K562 (cell line): ENCODE measurements around the gene DPP8. TPM values are rescaled to one million over a fixed set of nuclear protein-coding genes. Genes with fewer than 3 reads are reported as not detected.
A peak's percentile ranks its signal among the peaks of the same experiment; 100 is the strongest.

ENCODE experiments used
- ATAC-seq: fragments of 200-7000 bp; cut with Tn5 transposase; 3 replicates; pipeline ENCODE4 v1.9.1; 2020; ENCODE audit warnings: moderate library complexity
- BruUV-seq: library from RNA; stranded (reverse); fragments of 400-500 nt; replicated peaks from 2 replicates; lab custom pipeline; 2021; lab: Mats Ljungman, UMichigan
- CTCF ChIA-PET: fragments of 300-600 bp; formaldehyde crosslinking; extraction: SDS; loops from one replicate; lab custom pipeline; 2021; ENCODE audit warnings: low intra/inter-chr PET ratio; lab: Yijun Ruan, JAX
- POLR2A ChIA-PET: fragments of 300-600, 350-650 bp; sonication (Branson Sonifier 250); formaldehyde crosslinking; extraction: SDS; loops from one replicate; lab custom pipeline; 2021; ENCODE audit warnings: antibody characterized with exemption, inconsistent platforms; lab: Yijun Ruan, JAX
- DNase-seq, 4 experiments: peaks; one replicate each; pipeline versions ENCODE4 v3.0.0 to v3.0.0-alpha.2; 2011 to 2018; ENCODE audit warnings: low spot score in 3 of 4, mixed read lengths in 3 of 4; ENCODE audit errors: extremely low read depth in 1 of 4
- FAIRE-seq: peaks from 2 replicates; lab custom pipeline; 2011; peaks lifted over from hg19 to GRCh38; lab: Jason Lieb, UNC
- H2AFZ ChIP-seq: 2 replicates; pipeline ENCODE4 v1.6.0; 2011; ENCODE audit warnings: low read depth, low read length, control low read depth, inconsistent platforms
- H3K27ac ChIP-seq: fragments of 200-600 bp; 3 replicates; pipeline ENCODE4 v1.8.0; 2011; ENCODE audit warnings: low read depth, mild to moderate bottlenecking, control low read depth, inconsistent platforms, low read length, moderate library complexity, mixed read lengths; ENCODE audit errors: extremely low read depth
- H3K27me3 ChIP-seq, 2 experiments: fragments of 300-600 bp in 1 of 2; 2 replicates in 1 of 2; 3 replicates in 1 of 2; pipeline versions ENCODE4 v1.6.0 to v1.8.0; 2011; ENCODE audit warnings: inconsistent platforms in 2 of 2, low read length in 2 of 2, mild to moderate bottlenecking in 1 of 2, mixed read lengths in 1 of 2, moderate library complexity in 1 of 2; ENCODE audit not compliant: control insufficient read depth in 2 of 2, insufficient read depth in 2 of 2
- H3K36me3 ChIP-seq: fragments of 300-600 bp; 3 replicates; pipeline ENCODE4 v1.8.0; 2011; ENCODE audit warnings: mild to moderate bottlenecking, low read length, inconsistent platforms; ENCODE audit not compliant: control insufficient read depth, insufficient read depth
- H3K4me1 ChIP-seq, 2 experiments: fragments of 200-600 bp in 1 of 2; replicated peaks in 1 of 2; 2 replicates in 1 of 2; 3 replicates in 1 of 2; pipeline versions ENCODE4 v1.5.1 to v1.8.0; 2011; ENCODE audit warnings: inconsistent platforms in 2 of 2, low read length in 2 of 2, mild to moderate bottlenecking in 1 of 2, mixed read lengths in 1 of 2, moderate library complexity in 1 of 2; ENCODE audit not compliant: control insufficient read depth in 2 of 2, insufficient read depth in 2 of 2
- H3K4me2 ChIP-seq: 2 replicates; pipeline ENCODE4 v1.6.1; 2011; ENCODE audit warnings: low read length, control low read depth, inconsistent platforms, mixed read lengths; ENCODE audit not compliant: insufficient read depth
- H3K4me3 ChIP-seq: fragments of 200-600 bp; sonication (generic), shearing (Covaris generic); 2 replicates; pipeline ENCODE4 v1.5.1; 2016; ENCODE audit warnings: control low read depth, inconsistent platforms
- H3K79me2 ChIP-seq: fragments of 200-600 bp; 3 replicates; pipeline ENCODE4 v1.8.0; 2011; ENCODE audit warnings: low read length, inconsistent platforms; ENCODE audit not compliant: control insufficient read depth, insufficient read depth
- H3K9ac ChIP-seq, 2 experiments: 2 replicates each; pipeline versions ENCODE4 v1.6.0 to v1.6.1; 2011; ENCODE audit warnings: low read depth in 2 of 2, low read length in 2 of 2, control low read depth in 1 of 2, inconsistent platforms in 1 of 2, mild to moderate bottlenecking in 1 of 2, mixed read lengths in 1 of 2; ENCODE audit not compliant: insufficient read depth in 1 of 2
- H3K9me1 ChIP-seq: one replicate; pipeline ENCODE4 v1.6.0; 2011; ENCODE audit warnings: inconsistent platforms, mild to moderate bottlenecking, low read length, moderate library complexity; ENCODE audit not compliant: control insufficient read depth, insufficient read depth
- H3K9me3 ChIP-seq: replicated peaks from 2 replicates; pipeline ENCODE4 v1.5.1; 2011; ENCODE audit warnings: low read depth, low read length, inconsistent platforms; ENCODE audit not compliant: control insufficient read depth, insufficient read depth
- H4K20me1 ChIP-seq: replicated peaks from 2 replicates; pipeline ENCODE4 v1.6.1; 2011; ENCODE audit warnings: low read length, inconsistent platforms, mixed read lengths; ENCODE audit not compliant: control insufficient read depth, insufficient read depth
- EP400 ChIP-seq: fragments of 450-650 bp; IDR thresholded peaks from 2 replicates; pipeline ENCODE4 v1.6.1; 2017; ENCODE audit warnings: antibody characterized with exemption, mild to moderate bottlenecking, moderate library complexity
- MAFG ChIP-seq: fragments of 450-650 bp; conservative IDR thresholded peaks from 2 replicates; pipeline ENCODE4 v1.6.1; 2016; ENCODE audit warnings: missing genetic modification characterization, missing compliant biosample characterization
- NELFE ChIP-seq: IDR thresholded peaks from 2 replicates; pipeline ENCODE4 v1.6.1; 2011; ENCODE audit warnings: mild to moderate bottlenecking; ENCODE audit not compliant: insufficient read depth, insufficient read length
- NEUROD1 ChIP-seq: fragments of 150-350 bp; IDR thresholded peaks from 2 replicates; pipeline ENCODE4 v1.6.1; 2014; ENCODE audit warnings: borderline replicate concordance, low read length, low read depth; ENCODE audit not compliant: partially characterized antibody
- NFIC ChIP-seq: fragments of 450-650 bp; IDR thresholded peaks from 2 replicates; pipeline ENCODE4 v1.6.1; 2017; ENCODE audit warnings: mild to moderate bottlenecking, inconsistent platforms
- PHF21A ChIP-seq: fragments of 450-650 bp; IDR thresholded peaks from 2 replicates; pipeline ENCODE4 v1.6.1; 2017; ENCODE audit warnings: low read depth, borderline replicate concordance
- RNF2 ChIP-seq: sonication (generic); IDR thresholded peaks from 2 replicates; pipeline ENCODE4 v1.6.1; 2016
- ZBTB7A ChIP-seq: IDR thresholded peaks from 2 replicates; pipeline ENCODE4 v1.6.1; 2011; ENCODE audit warnings: low read depth, mild to moderate bottlenecking, low read length, moderate library complexity, borderline replicate concordance; ENCODE audit not compliant: control insufficient read depth
- ZNF23 ChIP-seq: fragments of 250-450 bp; sonication (Bioruptor Pico); IDR thresholded peaks from 2 replicates; pipeline ENCODE4 v1.4.0; 2020; ENCODE audit warnings: mild to moderate bottlenecking
- ZNF41 ChIP-seq: fragments of 250-450 bp; sonication (Bioruptor Pico); conservative IDR thresholded peaks from 2 replicates; pipeline ENCODE4 v1.4.0; 2020; ENCODE audit warnings: mild to moderate bottlenecking
- WGBS: fragments of 100-300 bp; shearing (Covaris generic); methylation state at CpG from one replicate; pipeline ENCODE4 v1.1.6; 2016; ENCODE audit warnings: low coverage, mixed read lengths; ENCODE audit not compliant: insufficient coverage; ENCODE audit errors: missing lambda C conversion rate; 5-methylcytosine and 5-hydroxymethylcytosine counted together
- in situ Hi-C: fragments of 300-500 bp; cut with MboI; formaldehyde crosslinking; loops from 4 replicates; pipeline ENCODE4 v1.15.0; 2018; ENCODE audit warnings: inconsistent platforms, mixed read lengths
- intact Hi-C: fragments of 100-400 bp; cut with micrococcal nuclease; formaldehyde crosslinking; loops from 2 replicates; pipeline ENCODE4 v1.14.2; 2022
- polyA plus RNA-seq, 8 experiments: library from polyadenylated mRNA; depleted of rRNA in 4 of 8; stranded (reverse) in 5 of 8; unstranded in 3 of 8; fragments of >200 nt; fragmentation: Nextera tagmentation in 2 of 8; fragmentation: Illumina TruSeq in 1 of 8; extraction: Ambion mirVana in 2 of 8; extraction: Trizol in 1 of 8; gene quantifications; 2 replicates each; pipeline versions ENCODE4 v1.2.1 to v1.2.3, GENCODE V29; 2011 to 2014; ENCODE audit warnings: inconsistent platforms in 1 of 8, missing spikeins in 1 of 8
- total RNA-seq, 7 experiments: library from RNA; depleted of rRNA in 6 of 7; stranded (reverse); fragments of >200 nt in 6 of 7; fragmentation: Illumina TruSeq in 2 of 7; extraction: Trizol in 2 of 7; gene quantifications; 2 replicates each; pipeline versions ENCODE4 v1.2.1 to v1.2.3, GENCODE V29; 2011 to 2021; ENCODE audit warnings: low replicate concordance in 1 of 7
- TF ChIP-seq, protein P1 (sequence below), 3 experiments: IDR thresholded peaks in 2 of 3; conservative IDR thresholded peaks in 1 of 3; 2 replicates each; pipeline ENCODE4 v1.5.1; 2011 to 2012; ENCODE audit warnings: low read length in 3 of 3, mild to moderate bottlenecking in 3 of 3, control low read depth in 2 of 3, improper control_type of control experiment in 1 of 3, inconsistent platforms in 1 of 3, low read depth in 1 of 3, mixed read lengths in 1 of 3, moderate library complexity in 1 of 3; ENCODE audit not compliant: insufficient read depth in 2 of 3
- TF ChIP-seq, protein P2 (sequence below), 2 experiments: fragments of 450-650 bp; IDR thresholded peaks; 2 replicates each; pipeline ENCODE4 v1.6.1; 2018; ENCODE audit warnings: mild to moderate bottlenecking in 2 of 2, low read depth in 1 of 2; ENCODE audit not compliant: partially characterized antibody in 2 of 2

The DPP8 gene
- total and polyA plus RNA-seq, 9 of the 15 experiments (the other 6 are each of a cell fraction or from before 2014, with no cell fraction given), result 5.5 to 36.7 (median 20.7) TPM

DNA sequence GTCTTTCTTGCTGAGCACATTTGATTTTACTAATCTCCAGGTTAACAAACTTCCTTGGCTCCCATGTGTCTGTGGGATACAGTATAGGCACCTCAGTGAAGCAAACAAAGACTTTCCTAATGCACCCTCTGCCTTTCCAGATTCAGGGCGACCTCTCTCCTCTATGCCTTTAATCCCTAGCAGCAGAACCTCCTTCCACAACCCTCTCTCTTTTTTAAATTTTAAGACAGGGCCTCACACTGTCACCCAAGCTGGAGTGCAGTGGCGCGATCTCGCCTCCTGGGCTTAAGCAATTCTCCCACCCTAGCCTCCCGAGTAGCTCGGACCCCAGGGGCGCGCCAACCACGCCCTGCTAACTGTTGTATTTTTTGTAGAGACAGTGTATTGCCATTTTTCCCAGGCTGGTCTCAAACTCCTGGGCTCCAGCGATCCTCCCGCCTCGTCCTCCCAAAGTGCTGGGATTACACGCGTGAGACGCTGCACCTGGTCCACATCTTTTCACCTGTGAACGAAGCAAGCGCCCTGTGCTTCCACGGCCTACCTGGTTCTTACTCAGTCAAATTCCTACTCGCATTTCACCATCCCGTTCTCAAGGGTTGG lies 11.1 kb upstream of the DPP8 start:
- FAIRE-seq, result no peak
- intact Hi-C loops, result no loop called here

More for the DNA sequence above, 11.1 kb upstream of the DPP8 start:
- CTCF ChIA-PET, result no interaction called here
- Histone ChIP-seq H3K4me1 (peaks cover 17 to 31% of the 10 kb centered on the region in 2 experiments; a peak in 4 of 5 replicates), H3K9ac (peak overlapping the region in 1 of 2 experiments; percentile 28; a peak in 3 of 4 replicates)
- POLR2A ChIA-PET, result interaction anchor here (0.7 kb wide), 1 partner anchor 83 kb away, joined by 3 read pairs; the partner anchor contains the start of gene INTS14
- no peak for DNase-seq
- in situ Hi-C loops, result no loop called here
- 72% methylated on average over 20 of the region's 20 CpGs for WGBS
- TF ChIP-seq EP400 (no peak), MAFG (tag) (no peak), RNF2 (no peak), NEUROD1 (no peak), NELFE (no peak), NFIC (peak; percentile 13; the same call in 1 of the 2 replicates), ZNF41 (CRISPR knock-in tag) (no peak), ZNF23 (CRISPR knock-in tag) (no peak), PHF21A (no peak), ZBTB7A (0 out of 2 replicates have a peak, but pooled peaks have one; percentile 37)
- TF ChIP-seq, protein P1, sequence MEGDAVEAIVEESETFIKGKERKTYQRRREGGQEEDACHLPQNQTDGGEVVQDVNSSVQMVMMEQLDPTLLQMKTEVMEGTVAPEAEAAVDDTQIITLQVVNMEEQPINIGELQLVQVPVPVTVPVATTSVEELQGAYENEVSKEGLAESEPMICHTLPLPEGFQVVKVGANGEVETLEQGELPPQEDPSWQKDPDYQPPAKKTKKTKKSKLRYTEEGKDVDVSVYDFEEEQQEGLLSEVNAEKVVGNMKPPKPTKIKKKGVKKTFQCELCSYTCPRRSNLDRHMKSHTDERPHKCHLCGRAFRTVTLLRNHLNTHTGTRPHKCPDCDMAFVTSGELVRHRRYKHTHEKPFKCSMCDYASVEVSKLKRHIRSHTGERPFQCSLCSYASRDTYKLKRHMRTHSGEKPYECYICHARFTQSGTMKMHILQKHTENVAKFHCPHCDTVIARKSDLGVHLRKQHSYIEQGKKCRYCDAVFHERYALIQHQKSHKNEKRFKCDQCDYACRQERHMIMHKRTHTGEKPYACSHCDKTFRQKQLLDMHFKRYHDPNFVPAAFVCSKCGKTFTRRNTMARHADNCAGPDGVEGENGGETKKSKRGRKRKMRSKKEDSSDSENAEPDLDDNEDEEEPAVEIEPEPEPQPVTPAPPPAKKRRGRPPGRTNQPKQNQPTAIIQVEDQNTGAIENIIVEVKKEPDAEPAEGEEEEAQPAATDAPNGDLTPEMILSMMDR (IDR thresholded peaks at IDR 0.05 in 2 of 3, conservative IDR thresholded peaks at IDR 0.05 in 1 of 3; ENCODE audit: insufficient read depth in 2 of 3, low read depth in 1 of 3, low read length in 3 of 3), result 0 out of 6 replicates have a peak, but pooled peaks of 1 of the 3 experiments have one; percentile 10
- TF ChIP-seq, protein P2, sequence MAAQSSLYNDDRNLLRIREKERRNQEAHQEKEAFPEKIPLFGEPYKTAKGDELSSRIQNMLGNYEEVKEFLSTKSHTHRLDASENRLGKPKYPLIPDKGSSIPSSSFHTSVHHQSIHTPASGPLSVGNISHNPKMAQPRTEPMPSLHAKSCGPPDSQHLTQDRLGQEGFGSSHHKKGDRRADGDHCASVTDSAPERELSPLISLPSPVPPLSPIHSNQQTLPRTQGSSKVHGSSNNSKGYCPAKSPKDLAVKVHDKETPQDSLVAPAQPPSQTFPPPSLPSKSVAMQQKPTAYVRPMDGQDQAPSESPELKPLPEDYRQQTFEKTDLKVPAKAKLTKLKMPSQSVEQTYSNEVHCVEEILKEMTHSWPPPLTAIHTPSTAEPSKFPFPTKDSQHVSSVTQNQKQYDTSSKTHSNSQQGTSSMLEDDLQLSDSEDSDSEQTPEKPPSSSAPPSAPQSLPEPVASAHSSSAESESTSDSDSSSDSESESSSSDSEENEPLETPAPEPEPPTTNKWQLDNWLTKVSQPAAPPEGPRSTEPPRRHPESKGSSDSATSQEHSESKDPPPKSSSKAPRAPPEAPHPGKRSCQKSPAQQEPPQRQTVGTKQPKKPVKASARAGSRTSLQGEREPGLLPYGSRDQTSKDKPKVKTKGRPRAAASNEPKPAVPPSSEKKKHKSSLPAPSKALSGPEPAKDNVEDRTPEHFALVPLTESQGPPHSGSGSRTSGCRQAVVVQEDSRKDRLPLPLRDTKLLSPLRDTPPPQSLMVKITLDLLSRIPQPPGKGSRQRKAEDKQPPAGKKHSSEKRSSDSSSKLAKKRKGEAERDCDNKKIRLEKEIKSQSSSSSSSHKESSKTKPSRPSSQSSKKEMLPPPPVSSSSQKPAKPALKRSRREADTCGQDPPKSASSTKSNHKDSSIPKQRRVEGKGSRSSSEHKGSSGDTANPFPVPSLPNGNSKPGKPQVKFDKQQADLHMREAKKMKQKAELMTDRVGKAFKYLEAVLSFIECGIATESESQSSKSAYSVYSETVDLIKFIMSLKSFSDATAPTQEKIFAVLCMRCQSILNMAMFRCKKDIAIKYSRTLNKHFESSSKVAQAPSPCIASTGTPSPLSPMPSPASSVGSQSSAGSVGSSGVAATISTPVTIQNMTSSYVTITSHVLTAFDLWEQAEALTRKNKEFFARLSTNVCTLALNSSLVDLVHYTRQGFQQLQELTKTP (IDR thresholded peaks at IDR 0.05; ENCODE audit: low read depth in 1 of 2, partially characterized antibody in 2 of 2), result peak in 1 of 2 experiments; percentile 71
- TF ChIP-seq, all 486 proteins: peak for 4
- BruUV-seq, result no TSS peak
- 0 out of 3 replicates have a peak overlapping the region, but pooled peaks have one; percentile 29 for H3K27ac ChIP-seq
- no peaks in the 10 kb centered on the region for H3K9me1 ChIP-seq
- no peaks in the 10 kb centered on the region for H3K9me3 ChIP-seq
- peaks cover 5% of the 10 kb centered on the region; the same call in 2 of the 3 replicates for H3K36me3 ChIP-seq
- no peaks in the 10 kb centered on the region for H3K27me3 ChIP-seq
- H3K4me2 ChIP-seq, result peak overlapping the region; percentile 35
- peak overlapping the region; percentile 100 for H2AFZ ChIP-seq
- no peak overlapping the region for H3K4me3 ChIP-seq
- H4K20me1 ChIP-seq, result peaks cover 14% of the 10 kb centered on the region
- no peak for ATAC-seq
- H3K79me2 ChIP-seq, result peaks cover 38% of the 10 kb centered on the region
